HFFc6 (cell line): ENCODE data around the gene NARS2. TPM values are rescaled to one million over a fixed set of nuclear protein-coding genes. Genes with fewer than 3 reads are reported as not detected.

Source experiments
- DNase-seq: peaks from one replicate; pipeline ENCODE4 v3.0.0-alpha.2; 2018
- H3K27ac Mint-ChIP-seq: 2 replicates; pipeline ENCODE4 v1.8.0; 2020; ENCODE audit warnings: mild to moderate bottlenecking, mixed read lengths
- H3K27me3 Mint-ChIP-seq: 2 replicates; pipeline ENCODE4 v1.8.0; 2021; ENCODE audit warnings: mild to moderate bottlenecking, moderate library complexity, mixed read lengths; ENCODE audit not compliant: insufficient read depth
- H3K36me3 Mint-ChIP-seq: 2 replicates; pipeline ENCODE4 v1.8.0; 2021; ENCODE audit warnings: low read depth, mixed read lengths
- H3K4me1 Mint-ChIP-seq: 2 replicates; pipeline ENCODE4 v1.8.0; 2020; ENCODE audit warnings: low read depth, mixed read lengths
- H3K4me3 Mint-ChIP-seq: 2 replicates; pipeline ENCODE4 v1.8.0; 2020; ENCODE audit warnings: mild to moderate bottlenecking, moderate library complexity, mixed read lengths
- H3K9me3 Mint-ChIP-seq: 2 replicates; pipeline ENCODE4 v1.8.0; 2020; ENCODE audit warnings: mild to moderate bottlenecking, mixed read lengths
- total RNA-seq, 6 experiments: library from RNA; stranded (reverse); fragmentation: NEBNext Ultra II Directional; extraction: Animal tissue kit (Norgen Biotek cat#: 25700); gene quantifications; 2 replicates in 1 of 6; 3 replicates in 5 of 6; pipeline ENCODE4 v1.2.3, GENCODE V29; 2021
- TF ChIP-seq, protein P1 (sequence below): fragments of 200-600 bp; sonication (generic); IDR thresholded peaks from 2 replicates; pipeline ENCODE4 v1.5.0; 2021; ENCODE audit warnings: antibody characterized with exemption, mild to moderate bottlenecking

Gene NARS2
- total RNA-seq, 6 experiments from 2014 or later, result 8.7 to 11.6 (median 10.3) TPM

DNA sequence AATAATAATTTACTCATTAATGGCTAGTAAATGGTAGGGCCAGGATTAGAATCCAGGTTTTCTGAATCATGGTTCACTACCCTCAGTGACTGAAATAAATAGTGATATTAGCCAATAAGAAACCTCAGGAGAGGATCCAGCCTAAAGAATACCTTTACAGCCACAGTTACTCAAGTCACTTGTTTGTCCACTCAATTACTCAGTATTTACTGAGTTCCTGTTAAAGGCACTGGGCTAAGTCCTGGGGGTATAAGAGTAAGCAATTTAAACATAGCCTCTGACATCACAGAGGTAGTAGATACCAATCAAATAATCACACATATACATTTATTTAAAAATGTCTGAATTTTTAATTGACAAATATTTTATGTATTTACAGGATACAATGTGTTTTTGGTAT lies 100.2 kb downstream of the NARS2 start:
- no peak for DNase-seq
- no peak overlapping the region for H3K4me3 Mint-ChIP-seq
- no peak overlapping the region for H3K27ac Mint-ChIP-seq
- H3K4me1 Mint-ChIP-seq, result no peaks in the 10 kb centered on the region
- no peaks in the 10 kb centered on the region for H3K9me3 Mint-ChIP-seq
- H3K27me3 Mint-ChIP-seq, result no peaks in the 10 kb centered on the region
- peaks cover 22% of the 10 kb centered on the region for H3K36me3 Mint-ChIP-seq
- TF ChIP-seq, protein P1, sequence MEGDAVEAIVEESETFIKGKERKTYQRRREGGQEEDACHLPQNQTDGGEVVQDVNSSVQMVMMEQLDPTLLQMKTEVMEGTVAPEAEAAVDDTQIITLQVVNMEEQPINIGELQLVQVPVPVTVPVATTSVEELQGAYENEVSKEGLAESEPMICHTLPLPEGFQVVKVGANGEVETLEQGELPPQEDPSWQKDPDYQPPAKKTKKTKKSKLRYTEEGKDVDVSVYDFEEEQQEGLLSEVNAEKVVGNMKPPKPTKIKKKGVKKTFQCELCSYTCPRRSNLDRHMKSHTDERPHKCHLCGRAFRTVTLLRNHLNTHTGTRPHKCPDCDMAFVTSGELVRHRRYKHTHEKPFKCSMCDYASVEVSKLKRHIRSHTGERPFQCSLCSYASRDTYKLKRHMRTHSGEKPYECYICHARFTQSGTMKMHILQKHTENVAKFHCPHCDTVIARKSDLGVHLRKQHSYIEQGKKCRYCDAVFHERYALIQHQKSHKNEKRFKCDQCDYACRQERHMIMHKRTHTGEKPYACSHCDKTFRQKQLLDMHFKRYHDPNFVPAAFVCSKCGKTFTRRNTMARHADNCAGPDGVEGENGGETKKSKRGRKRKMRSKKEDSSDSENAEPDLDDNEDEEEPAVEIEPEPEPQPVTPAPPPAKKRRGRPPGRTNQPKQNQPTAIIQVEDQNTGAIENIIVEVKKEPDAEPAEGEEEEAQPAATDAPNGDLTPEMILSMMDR, result no peak

DNA sequence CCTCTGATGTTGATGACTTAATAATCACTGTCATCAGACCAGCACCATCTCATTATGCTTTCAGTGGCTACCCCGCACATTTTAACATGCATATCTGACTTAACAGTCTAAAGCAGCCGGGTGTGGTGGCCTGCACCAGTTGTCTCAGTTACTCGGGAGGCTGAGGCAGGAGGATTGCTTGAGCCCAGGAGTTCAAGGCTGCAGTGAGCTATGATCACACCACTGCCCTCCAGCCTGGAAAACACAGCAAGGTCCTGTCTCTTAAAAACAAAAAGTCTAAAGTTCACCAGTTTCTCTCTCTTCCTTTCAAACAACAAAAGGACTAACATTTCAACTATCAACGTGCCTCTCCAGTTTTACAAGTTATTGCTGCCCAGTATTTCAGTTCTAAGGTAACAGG lies 101.8 kb downstream of the NARS2 start:
- H3K27me3 Mint-ChIP-seq, result no peaks in the 10 kb centered on the region
- H3K4me3 Mint-ChIP-seq, result no peak overlapping the region
- H3K27ac Mint-ChIP-seq, result no peak overlapping the region
- H3K4me1 Mint-ChIP-seq, result no peaks in the 10 kb centered on the region
- no peaks in the 10 kb centered on the region for H3K9me3 Mint-ChIP-seq
- TF ChIP-seq, protein P1, result no peak
- H3K36me3 Mint-ChIP-seq, result peaks cover 22% of the 10 kb centered on the region
- DNase-seq, result no peak

DNA sequence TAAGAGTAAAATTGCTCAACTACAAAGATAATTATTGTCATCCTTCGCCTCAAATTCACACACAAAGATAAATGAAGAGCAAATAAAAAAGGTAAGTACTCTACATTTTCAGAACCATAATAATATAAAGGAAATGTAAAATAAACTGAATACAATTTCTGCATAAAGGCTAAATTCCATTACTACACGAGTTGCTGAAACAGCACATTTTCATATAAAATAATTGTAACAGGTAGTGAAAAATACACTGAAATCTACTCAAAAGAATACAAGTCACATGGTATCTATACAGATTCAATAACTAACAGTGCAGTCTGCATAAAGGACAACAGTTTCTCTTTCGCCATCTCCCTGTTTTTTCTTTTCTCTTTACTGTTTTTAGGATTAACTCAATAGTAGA lies 102.3 kb downstream of the NARS2 start:
- no peaks in the 10 kb centered on the region; the same call in 1 of the 2 replicates for H3K27me3 Mint-ChIP-seq
- TF ChIP-seq, protein P1, result no peak
- no peak for DNase-seq
- peaks cover 17% of the 10 kb centered on the region for H3K36me3 Mint-ChIP-seq
- no peaks in the 10 kb centered on the region for H3K4me1 Mint-ChIP-seq
- H3K27ac Mint-ChIP-seq, result no peak overlapping the region
- H3K9me3 Mint-ChIP-seq, result no peaks in the 10 kb centered on the region
- no peak overlapping the region for H3K4me3 Mint-ChIP-seq

DNA sequence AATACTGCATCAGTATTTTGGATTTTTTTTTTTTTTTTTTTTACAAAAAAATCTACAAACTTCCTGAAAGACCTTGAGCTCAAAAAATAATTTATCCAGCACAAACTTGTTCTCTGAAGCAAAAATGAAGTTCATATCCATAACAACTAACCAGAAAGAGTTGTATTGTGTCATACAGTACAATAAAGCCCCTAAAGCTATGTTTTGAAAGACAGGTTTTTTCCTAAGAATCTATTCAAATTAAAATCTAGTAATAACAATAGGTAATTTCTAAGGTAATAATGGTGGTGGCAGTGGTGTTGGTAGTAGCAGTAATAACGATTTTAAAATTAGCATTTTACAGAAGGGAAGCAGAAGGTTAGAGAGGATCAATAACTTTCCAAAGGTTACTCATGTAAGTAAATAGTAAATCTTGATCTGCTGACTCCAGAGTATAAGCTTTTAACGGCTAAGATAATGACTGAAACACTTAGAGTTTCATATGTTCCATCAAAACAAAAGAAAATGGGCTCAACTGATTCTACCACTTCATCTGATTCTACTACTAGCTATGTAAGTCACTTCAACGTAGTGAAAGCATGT lies 103.7 kb downstream of the NARS2 start:
- Mint-ChIP-seq H3K36me3 (peaks cover 9% of the 10 kb centered on the region), H3K9me3 (no peaks in the 10 kb centered on the region), H3K27ac (no peak overlapping the region), H3K27me3 (no peaks in the 10 kb centered on the region; the same call in 1 of the 2 replicates), H3K4me3 (no peak overlapping the region), H3K4me1 (no peaks in the 10 kb centered on the region)
- no peak for DNase-seq
- TF ChIP-seq, protein P1, result no peak

DNA sequence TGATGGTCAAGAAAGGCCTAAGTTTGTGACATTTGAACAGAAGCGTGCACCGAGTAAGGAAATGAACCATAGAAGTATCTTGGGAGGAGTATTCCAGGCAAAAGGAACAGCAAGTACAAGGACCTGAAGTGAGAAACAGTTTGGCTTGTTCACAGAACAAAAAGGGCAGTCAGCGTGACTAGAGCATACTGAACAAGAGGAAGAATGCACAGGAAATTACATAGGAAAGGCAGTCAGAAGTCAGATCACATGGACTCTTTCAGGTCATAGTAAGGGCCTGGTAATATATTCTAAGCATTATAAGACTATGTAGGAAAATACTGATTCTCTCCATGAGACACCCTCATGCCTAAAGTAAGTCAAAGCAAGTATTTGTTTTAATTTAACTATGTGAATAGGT lies 104.8 kb downstream of the NARS2 start:
- no peak for DNase-seq
- Mint-ChIP-seq H3K4me3 (no peak overlapping the region), H3K36me3 (peaks cover 9% of the 10 kb centered on the region), H3K4me1 (no peaks in the 10 kb centered on the region), H3K9me3 (no peaks in the 10 kb centered on the region), H3K27ac (no peak overlapping the region), H3K27me3 (no peaks in the 10 kb centered on the region; the same call in 1 of the 2 replicates)
- TF ChIP-seq, protein P1, result no peak
